ENCODE results near the gene RCAN1. TPM values are rescaled to one million over a fixed set of nuclear protein-coding genes. Genes with fewer than 3 reads are reported as not detected.

The RCAN1 gene
- total RNA-seq, 2 experiments from 2014 or later, result 1.1 to 1.5 TPM

GRCh38 chr21:34526618-34527290, 88.2 kb downstream of the RCAN1 start:
- DNase-seq, result no peak
- TF ChIP-seq CTCF (IDR thresholded peaks at IDR 0.05), result no peak
- intact Hi-C loops (cut with DNase I, micrococcal nuclease), result no loop called here
- Histone ChIP-seq H3K27ac (ENCODE audit: low read depth in 1 of 2, low read length in 2 of 2) (no peak overlapping the region), H3K9me3 (ENCODE audit: control insufficient read depth in 1 of 2, insufficient read depth in 1 of 2, low read length in 2 of 2) (no peaks in the 10 kb centered on the region), H3K36me3 (ENCODE audit: insufficient read depth, low read length) (no peaks in the 10 kb centered on the region), H3K4me1 (ENCODE audit: insufficient read depth, low read length) (peaks cover 7% of the 10 kb centered on the region), H3K4me3 (ENCODE audit: low read length) (peak overlapping the region; percentile 35), H3K27me3 (ENCODE audit: control insufficient read depth in 1 of 2, insufficient read depth in 2 of 2, low read length in 2 of 2) (no peaks in the 10 kb centered on the region)
- CTCF ChIA-PET, result interaction anchor here (1.2 kb wide), 1 partner anchor 166 kb away, joined by 3 read pairs; no protein-coding TSS in a partner anchor
- H3K27ac Mint-ChIP-seq, result peak overlapping the region; percentile 63
- peaks cover 3% of the 10 kb centered on the region for H3K9me3 Mint-ChIP-seq
- POLR2A ChIA-PET, result interaction anchor here (1.2 kb wide), 1 partner anchor 912 kb away, joined by 3 read pairs; no protein-coding TSS in a partner anchor
- peaks cover 13% of the 10 kb centered on the region for H3K4me1 Mint-ChIP-seq (ENCODE audit: low read depth)
- peak overlapping the region; percentile 77 for H3K4me3 Mint-ChIP-seq
- no peaks in the 10 kb centered on the region for H3K27me3 Mint-ChIP-seq
- no peak for ATAC-seq (ENCODE audit: poor library complexity)
- peaks cover under 1% of the 10 kb centered on the region for H3K36me3 Mint-ChIP-seq (ENCODE audit: low read depth)

- ChIA-PET CTCF (interaction anchor here (1.2 kb wide), 1 partner anchor 166 kb away, joined by 3 read pairs; no protein-coding TSS in a partner anchor), POLR2A (interaction anchor here (1.2 kb wide), 1 partner anchor 912 kb away, joined by 3 read pairs; no protein-coding TSS in a partner anchor)
- Mint-ChIP-seq H3K27ac (peak overlapping the region; percentile 63), H3K4me1 (ENCODE audit: low read depth) (peaks cover 13% of the 10 kb centered on the region), H3K9me3 (peaks cover 3% of the 10 kb centered on the region), H3K36me3 (ENCODE audit: low read depth) (peaks cover 6% of the 10 kb centered on the region), H3K27me3 (no peaks in the 10 kb centered on the region), H3K4me3 (peak overlapping the region; percentile 77)
- Histone ChIP-seq H3K4me1 (ENCODE audit: insufficient read depth, low read length) (peaks cover 7% of the 10 kb centered on the region), H3K27me3 (ENCODE audit: control insufficient read depth in 1 of 2, insufficient read depth in 2 of 2, low read length in 2 of 2) (no peaks in the 10 kb centered on the region), H3K36me3 (ENCODE audit: insufficient read depth, low read length) (peaks cover 3% of the 10 kb centered on the region), H3K9me3 (ENCODE audit: control insufficient read depth in 1 of 2, insufficient read depth in 1 of 2, low read length in 2 of 2) (no peaks in the 10 kb centered on the region), H3K4me3 (ENCODE audit: low read length) (peak overlapping the region; percentile 35), H3K27ac (ENCODE audit: low read depth in 1 of 2, low read length in 2 of 2) (no peak overlapping the region)
- DNase-seq, result no peak
- ATAC-seq (ENCODE audit: poor library complexity), result no peak
- no peak for TF ChIP-seq CTCF (IDR thresholded peaks at IDR 0.05)
- intact Hi-C loops (cut with DNase I, micrococcal nuclease), result no loop called here
These were observed 88.7 kb downstream of the RCAN1 start for GRCh38 chr21:34526241-34526617.

GRCh38 chr21:34524646-34525601, 90.0 kb downstream of the RCAN1 start:
- Mint-ChIP-seq H3K27me3 (no peaks in the 10 kb centered on the region), H3K4me1 (ENCODE audit: low read depth) (peaks cover 13% of the 10 kb centered on the region), H3K4me3 (no peak overlapping the region), H3K36me3 (ENCODE audit: low read depth) (peaks cover 6% of the 10 kb centered on the region), H3K9me3 (peaks cover 3% of the 10 kb centered on the region), H3K27ac (no peak overlapping the region)
- Histone ChIP-seq H3K27me3 (ENCODE audit: control insufficient read depth in 1 of 2, insufficient read depth in 2 of 2, low read length in 2 of 2) (no peaks in the 10 kb centered on the region), H3K36me3 (ENCODE audit: insufficient read depth, low read length) (peaks cover 7% of the 10 kb centered on the region), H3K27ac (ENCODE audit: low read depth in 1 of 2, low read length in 2 of 2) (no peak overlapping the region), H3K4me3 (ENCODE audit: low read length) (no peak overlapping the region), H3K4me1 (ENCODE audit: insufficient read depth, low read length) (peaks cover 7% of the 10 kb centered on the region), H3K9me3 (ENCODE audit: control insufficient read depth in 1 of 2, insufficient read depth in 1 of 2, low read length in 2 of 2) (no peaks in the 10 kb centered on the region)
- POLR2A ChIA-PET, result interaction anchor here (0.7 kb wide), 1 partner anchor 58 kb away, joined by 3 read pairs; no protein-coding TSS in a partner anchor
- CTCF ChIA-PET, result no interaction called here
- no peak for ATAC-seq (ENCODE audit: poor library complexity)
- intact Hi-C loops (cut with DNase I, micrococcal nuclease), result no loop called here
- no peak for DNase-seq
- no peak for TF ChIP-seq CTCF (IDR thresholded peaks at IDR 0.05)

Data from CD4-positive, alpha-beta T cell (primary cell).